NCI-H345 (cell line): ENCODE measurements around the gene CNGB1.
"Not testable (repeated sequence)": the region's sequence is repeated elsewhere in the genome, so short reads cannot be mapped to it uniquely, and the experiment has no call there.

ENCODE experiments used
- DNase-seq: peaks from one replicate; lab custom pipeline; 2025; lab: John Stamatoyannopoulos, UW

Gene CNGB1

GRCh38 chr16:57855188-57855587 is 115.7 kb downstream of the CNGB1 start:
- no peak for DNase-seq

- no peak for DNase-seq
Observed at GRCh38 chr16:57852189-57852588, 118.7 kb downstream of the CNGB1 start.

- DNase-seq: no peak
Observed at GRCh38 chr16:57848181-57848580, 122.7 kb downstream of the CNGB1 start.

- DNase-seq: not testable (repeated sequence)
Observed at GRCh38 chr16:57846931-57847330, 124.0 kb downstream of the CNGB1 start.

- DNase-seq: no peak
Observed at GRCh38 chr16:57846078-57846697, 124.7 kb downstream of the CNGB1 start.

- DNase-seq: no peak
Observed at GRCh38 chr16:57845115-57845514, 125.8 kb downstream of the CNGB1 start.

- no peak for DNase-seq
Observed at GRCh38 chr16:57844416-57845030, 126.4 kb downstream of the CNGB1 start.

- no peak for DNase-seq
Observed at GRCh38 chr16:57843400-57843799, 127.5 kb downstream of the CNGB1 start.

GRCh38 chr16:57842601-57843000 is 128.3 kb downstream of the CNGB1 start:
- DNase-seq: no peak

GRCh38 chr16:57840833-57841232 is 130.1 kb downstream of the CNGB1 start:
- DNase-seq: no peak

- DNase-seq: no peak
Observed at GRCh38 chr16:57838161-57838560, 132.8 kb downstream of the CNGB1 start.

- DNase-seq: no peak
Observed at GRCh38 chr16:57837305-57838125, 133.4 kb downstream of the CNGB1 start.

GRCh38 chr16:57835439-57835838 is 135.5 kb downstream of the CNGB1 start:
- DNase-seq: not testable (repeated sequence)

- DNase-seq: no peak
Observed at GRCh38 chr16:57834936-57835335, 136.0 kb downstream of the CNGB1 start.
